ENCODE results near the gene ZMIZ1. TPM values are rescaled to one million over a fixed set of nuclear protein-coding genes. Genes with fewer than 3 reads are reported as not detected.

The ZMIZ1 gene
- polyA plus RNA-seq, 1 donor from 2014 or later: 26.8 TPM

GRCh38 chr10:79313320-79313719, 244.6 kb downstream of the ZMIZ1 start:
- Histone ChIP-seq H2AFZ (ENCODE audit: low read depth, low read length) (no peak overlapping the region), H3K36me3 (ENCODE audit: insufficient read depth, low read length) (peaks cover 9% of the 10 kb centered on the region)

DNA sequence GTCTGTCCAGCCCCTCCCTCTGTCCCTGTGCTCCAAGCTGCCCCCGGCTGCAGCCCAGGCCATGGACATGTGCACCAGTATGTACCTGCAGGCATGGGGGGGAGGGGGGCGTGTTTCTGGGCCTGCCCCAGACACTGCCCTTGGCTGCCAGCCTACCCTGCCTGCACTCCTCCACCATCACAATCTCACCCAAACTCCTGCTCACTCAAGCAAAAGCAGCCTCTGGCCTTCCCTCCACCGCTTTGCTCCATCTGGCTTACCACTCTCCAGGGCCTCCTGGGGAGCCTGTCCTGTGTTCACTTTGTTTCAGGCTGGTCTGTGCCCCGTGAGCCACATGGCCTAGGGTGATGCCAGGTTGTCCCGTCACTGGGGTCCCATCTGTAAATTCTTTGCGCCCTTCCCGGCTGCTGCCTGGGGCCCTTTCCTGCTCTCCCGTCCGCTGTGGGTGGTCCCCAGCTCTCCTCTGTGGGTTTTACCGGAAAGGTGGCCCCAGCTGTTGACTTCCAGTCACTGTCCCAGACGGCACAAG, 245.2 kb downstream of the ZMIZ1 start:
- H3K4me2 ChIP-seq (ENCODE audit: low read length): no peak overlapping the region
- no peak overlapping the region for H2AFZ ChIP-seq (ENCODE audit: low read depth, low read length)
- no peak overlapping the region for H3K9ac ChIP-seq (ENCODE audit: low read length)
- H3K4me3 ChIP-seq (ENCODE audit: low read length): no peak overlapping the region
- no peaks in the 10 kb centered on the region for H3K9me2 ChIP-seq (ENCODE audit: insufficient read depth, low read length)
- TF ChIP-seq EP300 (conservative IDR thresholded peaks at IDR 0.05; ENCODE audit: poor library complexity, severe bottlenecking) (no peak), EZH2 (IDR thresholded peaks at IDR 0.05; ENCODE audit: borderline replicate concordance, insufficient read depth, low read length, poor library complexity, severe bottlenecking) (no peak), MXI1 (conservative IDR thresholded peaks at IDR 0.05; ENCODE audit: poor library complexity, severe bottlenecking) (no peak), POLR2AphosphoS5 (IDR thresholded peaks at IDR 0.05) (peak; percentile 11)
- H3K27me3 ChIP-seq (ENCODE audit: insufficient read depth, low read depth, low read length): no peaks in the 10 kb centered on the region
- no peak overlapping the region for H3K27ac ChIP-seq (ENCODE audit: low read length)
- H4K20me1 ChIP-seq (ENCODE audit: insufficient read depth): no peaks in the 10 kb centered on the region
- no peaks in the 10 kb centered on the region for H3K9me3 ChIP-seq (ENCODE audit: low read length)
- no peaks in the 10 kb centered on the region for H3F3A ChIP-seq (ENCODE audit: insufficient read depth, low read length, poor library complexity, severe bottlenecking)
- H3K36me3 ChIP-seq (ENCODE audit: insufficient read depth, low read length): peaks cover 9% of the 10 kb centered on the region
- H3K79me2 ChIP-seq (replicated peaks; ENCODE audit: insufficient read depth, low read length): no peaks in the 10 kb centered on the region

More at GRCh38 chr10:79313320-79313719, 244.6 kb downstream of the ZMIZ1 start:
- Histone ChIP-seq H3K27ac (ENCODE audit: low read length) (no peak overlapping the region), H3K4me3 (ENCODE audit: low read length) (no peak overlapping the region), H3K27me3 (ENCODE audit: insufficient read depth, low read depth, low read length) (no peaks in the 10 kb centered on the region), H3K9me2 (ENCODE audit: insufficient read depth, low read length) (no peaks in the 10 kb centered on the region), H3F3A (ENCODE audit: insufficient read depth, low read length, poor library complexity, severe bottlenecking) (no peaks in the 10 kb centered on the region), H3K9ac (ENCODE audit: low read length) (no peak overlapping the region), H3K79me2 (replicated peaks; ENCODE audit: insufficient read depth, low read length) (no peaks in the 10 kb centered on the region), H3K9me3 (ENCODE audit: low read length) (no peaks in the 10 kb centered on the region), H4K20me1 (ENCODE audit: insufficient read depth) (no peaks in the 10 kb centered on the region), H3K4me2 (ENCODE audit: low read length) (no peak overlapping the region)
- no peak for TF ChIP-seq TAF1 (IDR thresholded peaks at IDR 0.05; ENCODE audit: low read depth)

- Histone ChIP-seq H3K27me3 (ENCODE audit: insufficient read depth, low read depth, low read length) (no peaks in the 10 kb centered on the region), H2AFZ (ENCODE audit: low read depth, low read length) (no peak overlapping the region), H3K9me3 (ENCODE audit: low read length) (no peaks in the 10 kb centered on the region), H4K20me1 (ENCODE audit: insufficient read depth) (no peaks in the 10 kb centered on the region), H3K79me2 (replicated peaks; ENCODE audit: insufficient read depth, low read length) (no peaks in the 10 kb centered on the region), H3K27ac (ENCODE audit: low read length) (no peak overlapping the region), H3K9me2 (ENCODE audit: insufficient read depth, low read length) (no peaks in the 10 kb centered on the region), H3F3A (ENCODE audit: insufficient read depth, low read length, poor library complexity, severe bottlenecking) (no peaks in the 10 kb centered on the region), H3K4me3 (ENCODE audit: low read length) (no peak overlapping the region), H3K9ac (ENCODE audit: low read length) (no peak overlapping the region), H3K36me3 (ENCODE audit: insufficient read depth, low read length) (peaks cover 9% of the 10 kb centered on the region), H3K4me2 (ENCODE audit: low read length) (no peak overlapping the region)
- no peak for TF ChIP-seq TAF1 (IDR thresholded peaks at IDR 0.05; ENCODE audit: low read depth)
- peak; percentile 6 for TF ChIP-seq POLR2AphosphoS5 (IDR thresholded peaks at IDR 0.05)
Measured at GRCh38 chr10:79314761-79315601, 246.2 kb downstream of the ZMIZ1 start.

GRCh38 chr10:79315602-79315920, 246.8 kb downstream of the ZMIZ1 start:
- Histone ChIP-seq H3K36me3 (ENCODE audit: insufficient read depth, low read length) (peaks cover 9% of the 10 kb centered on the region), H3F3A (ENCODE audit: insufficient read depth, low read length, poor library complexity, severe bottlenecking) (no peaks in the 10 kb centered on the region), H3K27me3 (ENCODE audit: insufficient read depth, low read depth, low read length) (no peaks in the 10 kb centered on the region), H3K27ac (ENCODE audit: low read length) (no peak overlapping the region), H3K4me3 (ENCODE audit: low read length) (no peak overlapping the region), H2AFZ (ENCODE audit: low read depth, low read length) (no peak overlapping the region), H4K20me1 (ENCODE audit: insufficient read depth) (no peaks in the 10 kb centered on the region), H3K9me2 (ENCODE audit: insufficient read depth, low read length) (no peaks in the 10 kb centered on the region), H3K9ac (ENCODE audit: low read length) (no peak overlapping the region), H3K79me2 (replicated peaks; ENCODE audit: insufficient read depth, low read length) (no peaks in the 10 kb centered on the region), H3K4me2 (ENCODE audit: low read length) (no peak overlapping the region), H3K9me3 (ENCODE audit: low read length) (no peaks in the 10 kb centered on the region)
- no peak for TF ChIP-seq RAD21 (conservative IDR thresholded peaks at IDR 0.05)
- no peak for TF ChIP-seq REST (IDR thresholded peaks at IDR 0.05; ENCODE audit: borderline replicate concordance)
- no peak for TF ChIP-seq CTCF (IDR thresholded peaks at IDR 0.05; ENCODE audit: poor library complexity, severe bottlenecking)
